ENCODE results near the gene MED13L. TPM values are rescaled to one million over a fixed set of nuclear protein-coding genes. Genes with fewer than 3 reads are reported as not detected.

The MED13L gene
- total and polyA plus RNA-seq, 2 of the 4 experiments (the other 2 are of a cell fraction) = 17.9 to 49.1 TPM

- intact Hi-C loops (cut with micrococcal nuclease) = no loop called here
- Histone ChIP-seq H3K36me3 (ENCODE audit: control insufficient read depth, insufficient read depth, low read length) (no peaks in the 10 kb centered on the region), H3K4me2 (ENCODE audit: low read depth, low read length) (peak overlapping the region; percentile 51; the same call in 1 of the 2 replicates), H3K56ac (ENCODE audit: extremely low read depth, insufficient read depth, low read length) (no peak overlapping the region), H2AK9ac (replicated peaks; ENCODE audit: low read depth, low read length, poor library complexity) (no peak overlapping the region), H4K20me1 (ENCODE audit: insufficient read depth, low read length) (peaks cover 93% of the 10 kb centered on the region), H3K27ac (ENCODE audit: insufficient read depth, low read length) (no peak overlapping the region), H3K9me1 (ENCODE audit: insufficient read depth, low read length) (peaks cover 18% of the 10 kb centered on the region), H4K5ac (ENCODE audit: low read depth, low read length) (no peak overlapping the region), H3K4ac (ENCODE audit: low read depth, low read length) (no peak overlapping the region), H3K14ac (replicated peaks; ENCODE audit: low read depth, low read length) (no peak overlapping the region), H3K4me3 (ENCODE audit: insufficient read depth, low read depth, low read length) (no peak overlapping the region), H3K27me3 (ENCODE audit: control insufficient read depth, insufficient read depth, low read length) (no peaks in the 10 kb centered on the region), H2BK15ac (ENCODE audit: low read depth, low read length) (no peak overlapping the region), H4K8ac (ENCODE audit: low read depth in 2 of 2, low read length in 2 of 2) (no peak overlapping the region), H2AFZ (replicated peaks; ENCODE audit: low read length, poor library complexity) (no peak overlapping the region), H2BK120ac (ENCODE audit: low read depth, low read length) (no peak overlapping the region), H2BK5ac (ENCODE audit: low read depth, low read length, poor library complexity, severe bottlenecking) (no peak overlapping the region), H3K9me3 (ENCODE audit: control insufficient read depth, insufficient read depth, low read length) (no peaks in the 10 kb centered on the region), H3K9ac (ENCODE audit: low read depth, low read length) (0 out of 2 replicates have a peak overlapping the region, but pooled peaks have one; percentile 42), H2BK20ac (ENCODE audit: low read depth, low read length) (no peak overlapping the region), H3K18ac (ENCODE audit: low read depth, low read length) (no peak overlapping the region), H3K79me1 (ENCODE audit: low read depth in 1 of 2, low read length in 2 of 2) (peaks cover 0 to 55% of the 10 kb centered on the region in 2 experiments; a peak in 3 of 4 replicates), H4K91ac (ENCODE audit: insufficient read depth, low read depth, low read length) (no peak overlapping the region), H2AK5ac (ENCODE audit: low read depth, low read length) (no peak overlapping the region), H3K4me1 (ENCODE audit: control insufficient read depth, insufficient read depth, low read length) (peaks cover 20% of the 10 kb centered on the region), H3K23ac (ENCODE audit: low read depth, low read length) (no peak overlapping the region; the same call in 1 of the 2 replicates)
- WGBS, 2 experiments (ENCODE audit: extremely low coverage in 2 of 2, insufficient read length in 1 of 2) = no CpG with 5 or more reads among the region's 3 CpGs
- peak; percentile 36 for ATAC-seq (ENCODE audit: low read depth)
- ChIA-PET CTCF (interaction anchor here (0.8 kb wide), 1 partner anchor 25 kb away, joined by 3 read pairs; no protein-coding TSS in a partner anchor), POLR2A (ENCODE audit: unreplicated experiment) (no interaction called here)
- in situ Hi-C loops (cut with MboI; ENCODE audit: low sequenced_read_pairs) = no loop called here
- peak; percentile 31 for DNase-seq
- TF ChIP-seq SMC3 (IDR thresholded peaks at IDR 0.05; ENCODE audit: low read depth, low read length) (0 out of 2 replicates have a peak, but pooled peaks have one; percentile 10), CEBPB (IDR thresholded peaks at IDR 0.05; ENCODE audit: low read depth, low read length) (no peak), NFE2L2 (IDR thresholded peaks at IDR 0.05; ENCODE audit: low read depth, low read length) (no peak), CHD1 (IDR thresholded peaks at IDR 0.05; ENCODE audit: low read depth, low read length) (no peak), RAD21 (IDR thresholded peaks at IDR 0.05; ENCODE audit: low read length) (peak; percentile 24; the same call in 1 of the 2 replicates), CTCF (conservative IDR thresholded peaks at IDR 0.05; ENCODE audit: low read depth, low read length) (0 out of 2 replicates have a peak, but pooled peaks have one; percentile 9)
- dilution Hi-C loops (cut with HindIII; ENCODE audit: low sequenced_read_pairs, unreplicated experiment) = no loop called here
- no TSS peak for BruUV-seq (replicated peaks)
Measured at GRCh38 chr12:116266168-116266601, 11.3 kb downstream of the MED13L start.
